ENCODE measurements around the gene ATP2A2. TPM values are rescaled to one million over a fixed set of nuclear protein-coding genes. Genes with fewer than 3 reads are reported as not detected.

Gene ATP2A2
- total and polyA plus RNA-seq, 2 of the 8 experiments (the other 6 are each of a cell fraction or from before 2014, with no cell fraction given), result 86.1 to 271 TPM

- Histone ChIP-seq H3K18ac (ENCODE audit: extremely low read depth, low read length) (no peak overlapping the region), H3K4ac (replicated peaks; ENCODE audit: insufficient read length, low read depth, low read length) (no peak overlapping the region), H3K79me1 (ENCODE audit: low read depth, low read length) (no peaks in the 10 kb centered on the region; the same call in 1 of the 2 replicates), H2AK5ac (ENCODE audit: low read depth, low read length) (no peak overlapping the region), H4K20me1 (replicated peaks in 1 of 2; ENCODE audit: control insufficient read depth in 1 of 2, insufficient read depth in 2 of 2, low read length in 2 of 2) (peaks cover 0 to 12% of the 10 kb centered on the region in 2 experiments), H2BK12ac (ENCODE audit: low read depth, low read length) (no peak overlapping the region), H2BK20ac (ENCODE audit: low read length) (no peak overlapping the region), H3K27ac (ENCODE audit: low read depth, low read length) (no peak overlapping the region), H3K23ac (ENCODE audit: insufficient read length) (no peak overlapping the region), H2BK120ac (replicated peaks; ENCODE audit: low read depth, low read length) (no peak overlapping the region), H3K56ac (replicated peaks; ENCODE audit: insufficient read length, low read depth, low read length) (no peak overlapping the region), H3K36me3 (ENCODE audit: control insufficient read depth in 2 of 4, insufficient read depth in 4 of 4, low read length in 3 of 4) (peaks cover 29 to 65% (median 57%) of the 10 kb centered on the region in 4 experiments), H3K4me2 (ENCODE audit: insufficient read depth in 1 of 2, low read depth in 2 of 2, low read length in 2 of 2) (no peak overlapping the region), H2AFZ (ENCODE audit: low read length) (no peak overlapping the region), H4K8ac (ENCODE audit: extremely low read depth, insufficient read depth, low read length) (no peak overlapping the region), H3K9ac (replicated peaks in 1 of 4; ENCODE audit: extremely low read depth in 1 of 4, low read depth in 3 of 4, low read length in 3 of 4) (no peak overlapping the region), H3K4me3 (ENCODE audit: extremely low read depth in 1 of 4, insufficient read depth in 2 of 4, low read depth in 3 of 4, low read length in 4 of 4) (no peak overlapping the region), H3K9me3 (ENCODE audit: insufficient read depth in 2 of 2, low read depth in 1 of 2, low read length in 1 of 2) (no peaks in the 10 kb centered on the region; a peak in 1 of 4 replicates), H3K23me2 (ENCODE audit: low read depth, low read length) (no peaks in the 10 kb centered on the region), H2BK5ac (ENCODE audit: low read depth, low read length) (no peak overlapping the region), H3K4me1 (replicated peaks in 1 of 4; ENCODE audit: control insufficient read depth in 3 of 4, insufficient read depth in 4 of 4, low read length in 3 of 4) (no peaks in the 10 kb centered on the region), H3K79me2 (ENCODE audit: control insufficient read depth in 1 of 2, insufficient read depth in 2 of 2, low read length in 2 of 2) (no peaks in the 10 kb centered on the region), H4K91ac (replicated peaks; ENCODE audit: insufficient read length, low read length) (no peak overlapping the region), H3K27me3 (replicated peaks in 1 of 4; ENCODE audit: control insufficient read depth in 3 of 4, extremely low read depth in 1 of 4, insufficient read depth in 3 of 4, low read length in 3 of 4) (no peaks in the 10 kb centered on the region), H2BK15ac (ENCODE audit: low read length) (no peak overlapping the region), H4K5ac (ENCODE audit: insufficient read length, low read depth, low read length) (no peak overlapping the region), H3K14ac (ENCODE audit: insufficient read length) (no peak overlapping the region)
- 95% methylated on average over 4 of the region's 4 CpGs; no CpG with 5 or more reads in 1 of the 2 experiments for WGBS, 2 experiments (ENCODE audit: extremely low coverage in 1 of 2, insufficient coverage in 1 of 2, insufficient read length in 1 of 2, insufficient replicate concordance in 2 of 2, low coverage in 1 of 2, low lambda C conversion rate in 2 of 2, missing lambda C conversion rate in 1 of 2)
- ChIA-PET CTCF (ENCODE audit: partially characterized antibody) (interaction anchor here (0.6 to 2.4 kb wide), 5 partner anchors 14 to 568 kb away, joined by 4 to 10 read pairs (median 5); no protein-coding TSS in a partner anchor), POLR2A (ENCODE audit: partially characterized antibody) (interaction anchor here (0.7 to 6.7 kb wide), 18 partner anchors 9 to 272 kb away, joined by 3 to 69 read pairs (median 4); partner anchors contain the start of genes ARPC3 and FAM216A)
- DNase-seq (ENCODE audit: low read depth in 1 of 2, low spot score in 2 of 2) (no peak), FAIRE-seq (no peak)
- TF ChIP-seq POLR2A (IDR thresholded peaks at IDR 0.05; ENCODE audit: control extremely low read depth in 1 of 2, low read depth in 2 of 2, low read length in 2 of 2), result no peak
- no peak for TF ChIP-seq SP2 (IDR thresholded peaks at IDR 0.05; ENCODE audit: low read length)
- no peak for TF ChIP-seq RBBP5 (IDR thresholded peaks at IDR 0.05; ENCODE audit: borderline replicate concordance, low read depth, low read length)
- no peak for TF ChIP-seq GABPA (IDR thresholded peaks at IDR 0.05; ENCODE audit: borderline replicate concordance, insufficient read depth, low read length)
- TF ChIP-seq CTCF (IDR thresholded peaks at IDR 0.05; ENCODE audit: control extremely low read depth in 1 of 3, insufficient read depth in 1 of 3, low read depth in 1 of 3, low read length in 3 of 3), result no peak
- no peak for TF ChIP-seq ATF3 (IDR thresholded peaks at IDR 0.05; ENCODE audit: insufficient read depth, low read depth, low read length)
- TF ChIP-seq POU5F1 (IDR thresholded peaks at IDR 0.05; ENCODE audit: low read depth, low read length), result no peak
- no peak for TF ChIP-seq SRF (IDR thresholded peaks at IDR 0.05; ENCODE audit: low read depth, low read length)
- no peak for TF ChIP-seq CTBP2 (IDR thresholded peaks at IDR 0.05; ENCODE audit: borderline replicate concordance, insufficient read depth, insufficient read length, low read length)
- no peak for TF ChIP-seq PHF8 (conservative IDR thresholded peaks at IDR 0.05; ENCODE audit: low read depth, low read length)
- TF ChIP-seq JUN (IDR thresholded peaks at IDR 0.05; ENCODE audit: low read depth, low read length), result no peak
These were observed 92.0 kb downstream of the ATP2A2 start for GRCh38 chr12:110373025-110373424.
